Stimulated activated CD4-positive, alpha-beta T cell treated with anti-CD3 and anti-CD28 coated beads, Interleukin-2, amount 100 ng/mL, for 4 hours (primary cell): Measurements from ENCODE around the gene TUBB4A.
"Not testable (repeated sequence)": the region's sequence is repeated elsewhere in the genome, so short reads cannot be mapped to it uniquely, and the experiment has no call there.

Experiments used
- DNase-seq: peaks from one replicate; pipeline ENCODE4 v3.0.0-alpha.2; 2020; ENCODE audit warnings: low read depth

Gene TUBB4A

GRCh38 chr19:6522712-6523111 lies 20.6 kb upstream of the TUBB4A start:
- no peak for DNase-seq

GRCh38 chr19:6521718-6522646 lies 19.9 kb upstream of the TUBB4A start:
- peak; percentile 21 for DNase-seq

GRCh38 chr19:6519289-6519688 lies 17.2 kb upstream of the TUBB4A start:
- no peak for DNase-seq

- DNase-seq: no peak
These were observed 16.2 kb upstream of the TUBB4A start for GRCh38 chr19:6518145-6518911.

GRCh38 chr19:6516659-6517291 lies 14.7 kb upstream of the TUBB4A start:
- DNase-seq: peak; percentile 86

GRCh38 chr19:6516018-6516658 lies 14.0 kb upstream of the TUBB4A start:
- DNase-seq: peak; percentile 44

GRCh38 chr19:6514926-6515544 lies 12.9 kb upstream of the TUBB4A start:
- DNase-seq: no peak

- DNase-seq: no peak
These were observed 12.0 kb upstream of the TUBB4A start for GRCh38 chr19:6514089-6514488.

GRCh38 chr19:6510618-6511017 lies 8.5 kb upstream of the TUBB4A start:
- no peak for DNase-seq

GRCh38 chr19:6509118-6509971 lies 7.2 kb upstream of the TUBB4A start:
- DNase-seq: no peak

- not testable (repeated sequence) for DNase-seq
These were observed 6.1 kb upstream of the TUBB4A start for GRCh38 chr19:6508028-6508771.

GRCh38 chr19:6503407-6504201 lies 1.5 kb upstream of the TUBB4A start:
- no peak for DNase-seq

- DNase-seq: no peak
These were observed 1.0 kb downstream of the TUBB4A start for GRCh38 chr19:6500837-6501739.

- no peak for DNase-seq
These were observed 2.9 kb downstream of the TUBB4A start for GRCh38 chr19:6499052-6499790.

- DNase-seq: no peak
These were observed 3.6 kb downstream of the TUBB4A start for GRCh38 chr19:6498294-6499036.

- no peak for DNase-seq
These were observed 6.2 kb downstream of the TUBB4A start for GRCh38 chr19:6495947-6496346.
